Testis (tissue), 2 donors: Measurements from ENCODE around the gene SLC6A6.

Source experiments
- POLR2A ChIP-seq: fragments of 450-650 bp; IDR thresholded peaks from one replicate; pipeline ENCODE4 v1.6.1; 2017; ENCODE audit warnings: antibody characterized with exemption, mild to moderate bottlenecking, moderate library complexity
- TF ChIP-seq, protein P1 (sequence below), 3 experiments: fragments of 450-650 bp in 2 of 3; fragments of 200-600 bp in 1 of 3; sonication (generic) in 1 of 3; IDR thresholded peaks; one replicate each; pipeline ENCODE4 v1.5.1; 2016 to 2019; ENCODE audit warnings: antibody characterized with exemption in 3 of 3, mild to moderate bottlenecking in 2 of 3, moderate library complexity in 1 of 3

DNA sequence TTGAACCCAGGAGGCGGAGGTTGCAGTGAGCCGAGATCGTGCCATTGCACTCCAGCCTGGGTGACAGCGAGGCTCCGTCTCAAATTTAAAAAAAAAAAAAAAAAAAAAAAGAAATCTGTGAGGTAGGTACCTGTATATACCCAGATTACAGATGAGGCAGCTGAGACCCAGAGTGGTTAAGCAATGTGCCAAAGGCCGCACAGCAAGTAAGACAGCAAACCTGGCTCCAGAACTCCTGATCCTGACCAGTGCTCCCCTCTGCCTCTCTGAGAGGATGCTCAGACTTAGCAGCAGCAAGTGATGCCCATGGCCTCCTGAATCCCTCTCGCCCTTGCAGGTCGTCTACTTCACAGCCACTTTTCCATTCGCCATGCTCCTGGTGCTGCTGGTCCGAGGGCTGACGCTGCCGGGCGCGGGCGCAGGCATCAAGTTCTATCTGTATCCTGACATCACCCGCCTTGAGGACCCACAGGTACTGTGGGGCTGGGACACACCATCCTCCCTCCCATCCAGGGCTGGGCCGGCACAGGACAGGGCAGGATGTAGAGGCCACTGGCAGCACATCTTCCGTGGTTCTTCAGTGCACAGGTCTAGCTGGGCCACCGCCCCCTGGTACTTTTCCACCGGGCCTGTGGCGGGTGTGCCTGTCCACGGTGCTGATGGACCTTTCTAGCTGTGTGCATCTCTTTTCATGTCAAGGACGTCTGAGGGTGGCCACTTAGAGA, 63.9 kb downstream of the SLC6A6 start:
- TF ChIP-seq, protein P1, sequence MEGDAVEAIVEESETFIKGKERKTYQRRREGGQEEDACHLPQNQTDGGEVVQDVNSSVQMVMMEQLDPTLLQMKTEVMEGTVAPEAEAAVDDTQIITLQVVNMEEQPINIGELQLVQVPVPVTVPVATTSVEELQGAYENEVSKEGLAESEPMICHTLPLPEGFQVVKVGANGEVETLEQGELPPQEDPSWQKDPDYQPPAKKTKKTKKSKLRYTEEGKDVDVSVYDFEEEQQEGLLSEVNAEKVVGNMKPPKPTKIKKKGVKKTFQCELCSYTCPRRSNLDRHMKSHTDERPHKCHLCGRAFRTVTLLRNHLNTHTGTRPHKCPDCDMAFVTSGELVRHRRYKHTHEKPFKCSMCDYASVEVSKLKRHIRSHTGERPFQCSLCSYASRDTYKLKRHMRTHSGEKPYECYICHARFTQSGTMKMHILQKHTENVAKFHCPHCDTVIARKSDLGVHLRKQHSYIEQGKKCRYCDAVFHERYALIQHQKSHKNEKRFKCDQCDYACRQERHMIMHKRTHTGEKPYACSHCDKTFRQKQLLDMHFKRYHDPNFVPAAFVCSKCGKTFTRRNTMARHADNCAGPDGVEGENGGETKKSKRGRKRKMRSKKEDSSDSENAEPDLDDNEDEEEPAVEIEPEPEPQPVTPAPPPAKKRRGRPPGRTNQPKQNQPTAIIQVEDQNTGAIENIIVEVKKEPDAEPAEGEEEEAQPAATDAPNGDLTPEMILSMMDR (IDR thresholded peaks at IDR 0.05) = no peak
- no peak for TF ChIP-seq POLR2A
